ENCODE data around the gene CMKLR1.

The CMKLR1 gene

GRCh38 chr12:108289350-108290161, 49.6 kb downstream of the CMKLR1 start:
- no peak for DNase-seq (ENCODE audit: low read depth)
- no peak overlapping the region for H3K4me3 ChIP-seq (ENCODE audit: low read length)
- TF ChIP-seq, protein P1, sequence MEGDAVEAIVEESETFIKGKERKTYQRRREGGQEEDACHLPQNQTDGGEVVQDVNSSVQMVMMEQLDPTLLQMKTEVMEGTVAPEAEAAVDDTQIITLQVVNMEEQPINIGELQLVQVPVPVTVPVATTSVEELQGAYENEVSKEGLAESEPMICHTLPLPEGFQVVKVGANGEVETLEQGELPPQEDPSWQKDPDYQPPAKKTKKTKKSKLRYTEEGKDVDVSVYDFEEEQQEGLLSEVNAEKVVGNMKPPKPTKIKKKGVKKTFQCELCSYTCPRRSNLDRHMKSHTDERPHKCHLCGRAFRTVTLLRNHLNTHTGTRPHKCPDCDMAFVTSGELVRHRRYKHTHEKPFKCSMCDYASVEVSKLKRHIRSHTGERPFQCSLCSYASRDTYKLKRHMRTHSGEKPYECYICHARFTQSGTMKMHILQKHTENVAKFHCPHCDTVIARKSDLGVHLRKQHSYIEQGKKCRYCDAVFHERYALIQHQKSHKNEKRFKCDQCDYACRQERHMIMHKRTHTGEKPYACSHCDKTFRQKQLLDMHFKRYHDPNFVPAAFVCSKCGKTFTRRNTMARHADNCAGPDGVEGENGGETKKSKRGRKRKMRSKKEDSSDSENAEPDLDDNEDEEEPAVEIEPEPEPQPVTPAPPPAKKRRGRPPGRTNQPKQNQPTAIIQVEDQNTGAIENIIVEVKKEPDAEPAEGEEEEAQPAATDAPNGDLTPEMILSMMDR (conservative IDR thresholded peaks at IDR 0.05; ENCODE audit: low read depth, low read length), result no peak

GRCh38 chr12:108287227-108287626, 51.9 kb downstream of the CMKLR1 start:
- TF ChIP-seq, protein P1 (conservative IDR thresholded peaks at IDR 0.05; ENCODE audit: low read depth, low read length), result no peak
- no peak for DNase-seq (ENCODE audit: low read depth)
- no peak overlapping the region for H3K4me3 ChIP-seq (ENCODE audit: low read length)

DNA sequence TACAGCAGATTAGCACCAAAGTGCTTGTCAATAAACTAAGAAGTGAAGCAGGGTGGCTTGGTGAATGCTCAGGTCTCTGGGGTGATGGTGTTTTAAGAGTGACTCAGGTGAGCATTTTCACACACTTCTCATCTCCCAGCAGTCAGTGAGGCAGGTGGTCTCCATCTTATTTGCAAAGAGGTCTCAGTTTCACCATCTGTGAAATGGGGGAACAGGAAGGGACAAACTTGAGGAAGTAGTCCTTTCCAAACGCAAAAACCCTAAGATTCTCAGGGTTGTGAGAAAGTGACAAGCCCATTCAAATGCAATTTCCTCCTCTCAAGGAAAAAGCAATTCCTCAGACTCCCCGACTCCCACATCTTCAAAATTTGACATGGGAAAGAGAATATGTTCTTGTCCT, 54.1 kb downstream of the CMKLR1 start:
- no peak for DNase-seq (ENCODE audit: low read depth)
- no peak overlapping the region for H3K4me3 ChIP-seq (ENCODE audit: low read length)
- TF ChIP-seq, protein P1 (conservative IDR thresholded peaks at IDR 0.05; ENCODE audit: low read depth, low read length), result no peak

DNA sequence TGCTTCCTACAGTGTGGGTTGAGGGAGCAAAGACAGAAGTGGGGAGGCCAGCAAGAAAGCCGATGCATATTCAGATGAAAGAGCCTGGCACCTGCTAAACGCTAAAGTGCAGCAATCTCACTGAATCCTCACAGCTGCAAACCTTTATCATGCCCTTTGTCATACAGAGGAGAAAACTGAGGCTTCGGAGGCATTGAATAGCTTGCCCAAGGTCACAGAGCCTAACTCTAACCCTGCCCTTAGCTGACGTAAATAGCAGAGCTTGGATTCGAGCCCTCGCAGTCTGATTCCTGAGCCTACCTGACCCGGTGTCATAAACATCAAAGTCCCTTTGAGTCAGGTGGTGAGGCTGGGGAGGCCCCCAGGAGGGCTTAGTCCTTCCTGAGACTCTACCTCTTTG, 54.9 kb downstream of the CMKLR1 start:
- TF ChIP-seq, protein P1 (conservative IDR thresholded peaks at IDR 0.05; ENCODE audit: low read depth, low read length), result no peak
- H3K4me3 ChIP-seq (ENCODE audit: low read length), result no peak overlapping the region
- no peak for DNase-seq (ENCODE audit: low read depth)

DNA sequence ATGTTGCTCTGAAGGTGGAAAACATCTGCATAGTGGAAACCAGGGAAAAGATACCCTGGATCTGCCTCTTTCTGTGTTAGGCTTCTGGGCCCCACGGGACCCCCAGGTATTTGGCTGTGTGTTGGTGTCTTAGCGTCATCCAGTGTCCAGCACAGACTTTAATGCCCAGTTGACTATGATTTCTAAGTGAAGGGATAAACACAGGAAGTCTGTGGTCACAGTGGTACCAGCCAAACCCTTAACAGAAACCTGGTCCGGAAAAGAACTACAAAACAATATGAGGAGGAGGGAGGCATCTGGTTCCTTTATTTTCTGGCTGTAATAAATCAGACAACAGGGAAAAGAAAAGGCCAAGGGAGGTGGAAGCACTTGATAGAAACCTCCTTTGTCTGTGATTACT, 56.4 kb downstream of the CMKLR1 start:
- DNase-seq (ENCODE audit: low read depth), result no peak
- TF ChIP-seq, protein P1 (conservative IDR thresholded peaks at IDR 0.05; ENCODE audit: low read depth, low read length), result no peak
- H3K4me3 ChIP-seq (ENCODE audit: low read length), result no peak overlapping the region

- DNase-seq (ENCODE audit: low read depth), result no peak
- TF ChIP-seq, protein P1 (conservative IDR thresholded peaks at IDR 0.05; ENCODE audit: low read depth, low read length), result no peak
- H3K4me3 ChIP-seq (ENCODE audit: low read length), result no peak overlapping the region
Observed at GRCh38 chr12:108282160-108282559, 57.0 kb downstream of the CMKLR1 start.

GRCh38 chr12:108277613-108278012, 61.5 kb downstream of the CMKLR1 start:
- H3K4me3 ChIP-seq (ENCODE audit: low read length), result no peak overlapping the region
- TF ChIP-seq, protein P1 (conservative IDR thresholded peaks at IDR 0.05; ENCODE audit: low read depth, low read length), result no peak
- no peak for DNase-seq (ENCODE audit: low read depth)
